Measurements from ENCODE around the gene TMC6.
"Not testable (repeated sequence)": the region's sequence is repeated elsewhere in the genome, so short reads cannot be mapped to it uniquely, and the experiment has no call there.

Gene TMC6

GRCh38 chr17:78128551-78129350 lies at the start of gene TMC6:
TSS of gene TMC6 (minus strand) at chr17:78128755. CDS start at chr17:78126832, 1,923 bp downstream.
- DNase-seq, result peak; percentile 59

DNA sequence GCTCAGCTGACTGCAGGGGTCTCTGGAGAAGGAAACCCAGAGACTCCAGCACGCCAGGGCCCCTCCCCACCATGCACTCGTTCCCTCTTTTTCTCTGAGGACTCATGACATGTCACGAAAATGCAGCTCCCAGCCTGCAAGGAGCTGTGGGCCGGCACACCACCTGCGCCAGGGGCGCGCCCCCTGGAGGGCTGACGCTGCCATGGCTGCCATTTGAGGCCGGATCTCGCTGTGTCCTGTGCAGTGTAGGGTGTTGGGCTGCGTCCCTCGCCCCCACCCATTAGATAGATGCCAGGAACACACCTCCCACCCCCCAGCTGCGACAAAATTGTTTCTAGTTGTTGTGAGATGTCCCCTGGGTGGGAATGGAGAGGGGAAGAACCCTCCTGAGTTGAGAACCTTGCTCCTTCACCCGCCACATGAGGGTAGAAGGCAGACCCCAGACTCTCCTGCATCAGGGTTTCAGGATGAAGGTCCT lies 48.0 kb upstream of the TMC6 start:
- no peak for DNase-seq

DNA sequence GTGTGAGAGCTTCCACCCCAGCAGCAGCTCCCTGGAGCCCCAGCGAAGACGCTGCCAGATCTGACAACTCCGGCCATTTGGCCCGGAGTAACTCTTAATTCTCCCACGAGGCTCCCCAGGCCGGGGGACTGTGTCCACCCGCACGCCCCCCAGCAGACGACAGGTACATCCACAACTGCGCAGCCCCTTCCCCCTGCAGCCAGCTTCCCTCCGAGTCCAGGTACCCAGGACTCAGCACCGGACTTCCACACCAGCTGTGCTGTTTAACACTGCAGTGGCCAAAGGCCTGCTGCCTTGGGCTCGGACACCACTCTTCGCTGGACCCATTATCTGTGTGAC lies 47.1 kb upstream of the TMC6 start:
- no peak for DNase-seq

DNA sequence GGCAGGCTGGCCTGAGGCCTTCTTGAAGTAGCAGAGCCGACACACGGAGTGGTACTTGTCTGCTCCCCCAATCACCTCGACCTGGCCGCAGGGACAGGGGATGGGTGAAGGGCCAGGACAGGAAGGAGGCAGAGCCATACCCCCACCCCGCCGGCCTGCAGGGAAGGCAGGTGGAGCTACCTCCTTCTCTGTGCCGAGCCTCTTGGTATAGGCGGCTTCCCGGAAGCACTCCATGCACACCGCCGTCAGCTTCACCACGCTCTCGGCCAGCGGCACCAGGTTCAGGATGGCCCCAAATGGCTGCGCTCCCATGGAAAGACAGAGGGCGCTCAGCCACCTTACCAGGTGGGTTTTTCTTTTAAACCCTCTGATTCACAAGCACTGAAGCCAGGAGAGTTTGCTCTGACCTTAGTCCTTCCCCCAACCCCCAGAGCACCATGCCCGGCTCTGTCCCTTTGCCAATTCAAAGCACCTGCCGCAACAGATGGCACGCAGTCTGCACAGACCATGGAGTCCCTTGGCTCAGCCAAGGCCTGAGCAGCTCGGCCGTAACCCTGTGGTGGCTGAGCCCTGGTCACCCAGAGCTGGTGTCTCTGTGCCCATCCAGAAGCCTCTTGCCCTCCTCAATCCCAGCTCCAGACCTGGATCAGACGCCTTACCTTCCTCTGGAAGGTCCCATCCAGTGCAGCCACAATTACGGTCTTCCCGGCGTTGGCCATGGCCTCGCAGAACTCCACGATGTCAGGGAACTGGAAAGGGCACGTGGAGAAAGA lies 46.5 kb upstream of the TMC6 start:
- no peak for DNase-seq

- no peak for DNase-seq
These were observed 45.9 kb upstream of the TMC6 start for GRCh38 chr17:78174346-78174869.

DNA sequence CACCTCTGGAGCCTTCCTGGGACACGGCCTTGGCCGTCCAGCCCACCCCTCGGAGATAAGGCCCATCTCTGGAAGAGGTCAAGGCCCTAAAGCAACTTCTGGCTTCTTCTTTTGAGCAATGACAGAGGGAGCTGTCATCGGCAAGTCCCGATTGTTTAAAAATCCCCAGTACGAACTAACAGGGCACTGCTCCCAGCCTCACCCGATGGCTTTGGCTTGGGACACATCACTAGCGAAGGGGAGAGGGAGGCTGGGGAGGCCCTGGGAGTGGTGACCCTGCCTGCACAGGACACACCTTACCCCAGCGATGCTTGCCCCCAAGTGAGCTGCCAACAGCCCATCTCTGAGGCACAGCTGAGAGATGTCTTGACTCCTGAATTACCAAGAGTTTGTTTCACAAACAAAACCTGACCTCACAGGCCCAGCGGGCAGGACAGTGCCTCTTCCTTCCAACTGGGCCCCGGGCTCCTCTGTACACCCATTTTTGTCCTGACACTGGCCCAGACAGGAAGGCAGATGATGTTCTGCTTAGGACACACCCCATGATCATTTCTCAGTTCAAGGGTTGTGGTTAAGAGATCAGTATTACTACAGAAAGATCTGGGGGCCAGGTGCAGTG lies 44.7 kb upstream of the TMC6 start:
- no peak for DNase-seq

GRCh38 chr17:78172249-78173051 lies 43.9 kb upstream of the TMC6 start:
- no peak for DNase-seq

GRCh38 chr17:78171591-78172248 lies 43.2 kb upstream of the TMC6 start:
- not testable (repeated sequence) for DNase-seq

DNA sequence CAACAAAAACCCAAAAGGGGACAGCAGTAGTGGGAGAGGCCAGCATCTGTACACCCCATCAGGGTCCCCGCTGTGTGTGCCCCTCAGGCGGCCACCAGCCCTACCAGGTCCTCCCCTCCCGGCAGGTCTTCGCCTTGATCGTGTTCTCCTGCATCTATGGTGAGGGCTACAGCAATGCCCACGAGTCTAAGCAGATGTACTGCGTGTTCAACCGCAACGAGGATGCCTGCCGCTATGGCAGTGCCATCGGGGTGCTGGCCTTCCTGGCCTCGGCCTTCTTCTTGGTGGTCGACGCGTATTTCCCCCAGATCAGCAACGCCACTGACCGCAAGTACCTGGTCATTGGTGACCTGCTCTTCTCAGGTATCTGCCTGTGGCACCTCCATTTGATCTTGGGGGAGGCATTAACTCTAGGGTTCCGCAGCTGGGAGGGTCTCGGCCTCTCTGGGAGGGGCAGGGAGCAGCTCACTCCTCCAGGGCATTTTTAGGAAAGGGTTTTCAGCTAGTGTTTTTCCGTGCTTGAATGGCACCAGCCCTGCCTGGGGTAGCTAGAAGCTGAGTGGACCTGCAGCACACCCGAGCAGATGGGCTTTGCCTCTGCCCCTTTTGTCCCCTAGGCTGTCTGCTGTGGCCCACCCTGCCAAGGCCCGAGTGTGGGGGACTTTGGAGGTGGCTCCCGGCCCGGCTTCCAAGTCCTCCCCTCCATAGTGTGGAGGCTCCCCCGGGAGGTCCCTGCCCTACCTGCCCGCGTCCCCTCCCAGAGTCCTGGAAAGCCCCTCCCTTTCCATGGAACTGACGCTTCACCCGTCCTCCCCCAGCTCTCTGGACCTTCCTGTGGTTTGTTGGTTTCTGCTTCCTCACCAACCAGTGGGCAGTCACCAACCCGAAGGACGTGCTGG lies 42.4 kb upstream of the TMC6 start:
- no peak for DNase-seq

DNA sequence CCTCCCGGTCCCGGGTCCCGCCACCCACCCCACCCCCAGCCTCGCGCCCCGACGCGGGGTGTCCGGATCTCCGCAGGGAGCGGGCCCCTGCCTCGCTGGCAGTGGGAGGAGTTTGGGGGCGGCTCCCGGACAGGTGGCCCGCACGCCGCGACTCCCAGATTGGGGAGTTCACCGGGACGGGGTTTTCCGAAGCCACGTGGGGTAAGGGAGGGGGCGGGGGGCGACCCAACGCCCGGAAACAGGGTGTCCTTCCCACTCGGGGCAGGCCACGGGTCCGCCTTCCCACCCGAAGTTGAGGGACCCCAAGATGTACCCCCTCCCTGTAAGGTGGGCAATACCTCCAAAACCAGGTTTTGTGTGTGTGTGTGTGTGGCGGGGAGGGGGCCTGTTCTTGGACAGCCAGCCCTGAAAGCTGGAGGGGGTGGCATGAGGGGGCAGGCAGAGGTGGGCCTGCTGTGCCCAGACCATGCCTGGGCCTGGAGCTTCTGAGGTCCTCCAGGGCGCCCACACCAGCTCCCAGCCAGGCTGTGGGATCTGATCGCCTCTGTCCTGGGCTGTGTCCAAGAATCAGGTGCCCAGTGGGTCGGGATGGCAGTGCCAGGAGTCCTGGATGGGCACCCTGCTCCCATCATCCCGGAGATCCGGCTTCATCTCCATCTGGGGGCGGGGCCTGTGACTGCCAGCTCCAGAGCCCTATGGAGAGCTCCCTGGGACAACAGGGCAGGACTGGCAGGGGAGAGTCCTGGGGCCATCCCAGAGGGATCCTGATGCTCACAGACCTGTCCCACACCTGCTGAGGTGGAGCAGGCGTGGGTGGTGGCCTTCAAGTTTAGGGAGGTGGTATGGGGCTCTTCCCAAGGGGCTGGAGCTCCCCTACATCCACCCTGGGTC lies 40.6 kb upstream of the TMC6 start:
- no peak for DNase-seq

- DNase-seq, result peak; percentile 16
These were observed 39.8 kb upstream of the TMC6 start, which contains the start of gene SYNGR2 for GRCh38 chr17:78168242-78168902. TSS of gene SYNGR2 (plus strand) at chr17:78168581. CDS start at chr17:78168617, 36 bp downstream.

- DNase-seq, result no peak
These were observed 37.9 kb upstream of the TMC6 start for GRCh38 chr17:78166416-78166815.

- no peak for DNase-seq
These were observed 36.4 kb upstream of the TMC6 start for GRCh38 chr17:78164748-78165607.

DNA sequence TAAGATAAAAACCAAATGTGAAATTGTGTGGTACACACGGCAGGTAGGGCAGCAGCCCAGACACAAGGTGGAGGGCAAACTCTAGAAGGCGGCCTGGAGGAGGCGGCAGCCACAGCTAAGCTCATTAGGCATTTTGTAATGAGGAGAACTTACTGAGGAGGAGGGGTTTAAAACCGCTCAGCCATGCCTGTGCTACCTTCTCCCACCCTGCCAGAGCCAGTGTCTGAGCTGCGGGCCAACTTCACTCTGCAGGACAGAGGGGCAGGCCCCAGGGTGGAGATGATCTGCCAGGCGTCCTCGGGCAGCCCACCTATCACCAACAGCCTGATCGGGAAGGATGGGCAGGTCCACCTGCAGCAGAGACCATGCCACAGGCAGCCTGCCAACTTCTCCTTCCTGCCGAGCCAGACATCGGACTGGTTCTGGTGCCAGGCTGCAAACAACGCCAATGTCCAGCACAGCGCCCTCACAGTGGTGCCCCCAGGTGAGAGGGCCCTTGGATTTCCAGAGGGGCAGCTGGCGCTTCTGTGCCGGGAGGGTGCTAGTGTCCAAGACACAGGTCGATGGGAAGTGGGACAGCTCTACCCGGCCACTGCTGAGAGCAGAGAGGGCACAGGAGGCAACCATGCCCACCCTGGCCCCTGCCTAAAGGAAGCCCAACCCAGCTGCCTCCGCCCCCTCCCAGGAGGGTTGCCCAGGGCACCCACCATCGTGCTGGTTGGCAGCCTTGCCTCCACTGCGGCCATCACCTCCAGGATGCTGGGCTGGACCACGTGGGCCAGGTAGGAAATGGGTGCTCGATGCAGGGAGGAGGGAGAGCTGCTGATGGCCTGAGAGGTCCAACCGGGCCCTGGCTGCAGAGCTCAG lies 35.6 kb upstream of the TMC6 start:
- DNase-seq, result no peak

DNA sequence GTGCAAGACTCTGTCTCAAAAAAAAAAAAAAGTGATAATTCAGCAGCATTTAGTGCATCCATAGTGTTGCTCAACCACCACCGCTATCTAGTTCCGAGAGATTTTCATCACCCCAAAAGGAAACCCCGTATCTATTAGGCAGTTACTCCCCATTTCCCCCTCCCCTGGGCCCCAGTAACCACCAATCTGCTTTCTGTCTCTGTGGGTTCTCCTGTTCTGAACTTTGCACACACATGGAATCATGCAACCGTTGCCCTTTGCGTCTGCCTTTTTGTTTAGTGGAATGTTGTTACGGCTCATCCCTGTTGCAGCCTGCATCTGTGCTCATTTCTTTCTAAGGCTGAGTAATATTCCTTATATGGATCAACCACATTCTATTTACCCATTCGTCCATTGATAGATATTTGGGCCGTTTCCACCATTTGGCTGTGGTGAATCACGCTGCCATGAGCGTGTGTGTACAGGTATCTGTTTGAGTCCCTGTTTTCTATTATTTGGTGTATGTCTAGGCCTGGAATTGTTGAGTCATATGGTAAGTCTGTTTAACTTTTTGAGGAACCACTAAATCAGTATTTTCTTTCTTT lies 31.1 kb upstream of the TMC6 start:
- peak; percentile 27 for DNase-seq

DNA sequence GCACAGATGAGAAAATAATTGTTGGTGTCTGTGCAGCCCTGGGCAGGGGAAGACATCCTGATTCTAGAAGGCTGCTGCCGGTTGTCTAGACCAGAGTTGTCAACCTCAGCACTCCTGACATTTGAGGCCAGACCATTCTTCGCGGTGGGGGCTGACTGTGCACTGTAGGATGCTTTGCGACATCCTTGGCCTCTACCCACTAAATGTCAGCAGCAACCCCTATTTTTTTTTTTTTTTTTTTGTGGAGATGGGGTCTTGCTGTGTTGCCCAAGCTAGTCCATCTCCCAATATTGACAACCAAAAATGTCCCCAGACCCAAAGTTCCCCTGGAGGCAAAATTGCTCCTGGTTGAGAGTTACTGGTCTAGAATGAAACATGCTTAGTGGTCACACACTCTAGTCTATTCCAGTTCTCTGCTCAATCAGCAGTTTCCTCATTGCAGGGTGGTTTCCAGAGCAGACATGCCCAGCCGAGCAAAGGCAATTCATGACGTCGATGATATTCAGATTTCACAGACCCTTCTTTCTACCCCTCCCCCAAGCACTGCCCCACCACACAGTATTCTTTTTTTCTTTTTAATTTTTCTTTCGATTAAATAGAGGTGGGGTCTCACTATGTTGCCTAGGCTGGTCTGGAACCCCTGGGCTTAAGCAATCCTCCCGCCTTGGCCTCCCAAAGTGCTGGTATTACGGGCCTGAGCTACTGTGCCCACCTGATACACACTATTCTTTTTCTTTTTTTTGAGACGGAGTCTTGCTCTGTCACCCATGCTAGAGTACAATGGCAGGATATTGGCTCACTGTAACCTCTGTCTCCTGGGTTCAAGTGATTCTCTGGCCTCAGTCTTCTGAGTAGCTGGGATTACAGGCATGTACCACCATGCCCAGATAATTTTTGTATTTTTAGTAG lies 26.6 kb upstream of the TMC6 start:
- no peak for DNase-seq
